ENCODE data around the gene CLK2. TPM values are rescaled to one million over a fixed set of nuclear protein-coding genes. Genes with fewer than 3 reads are reported as not detected.
"Not testable (repeated sequence)": the region's sequence is repeated elsewhere in the genome, so short reads cannot be mapped to it uniquely, and the experiment has no call there.

Gene CLK2
- polyA plus RNA-seq, 1 donor = 68.7 TPM

GRCh38 chr1:155297384-155297783, 24.1 kb upstream of the CLK2 start:
- Histone ChIP-seq H3K4me3 (ENCODE audit: low read length) (no peak overlapping the region), H3K27ac (ENCODE audit: low read length) (no peak overlapping the region), H3K36me3 (ENCODE audit: control insufficient read depth, insufficient read depth, low read length) (peaks cover 6% of the 10 kb centered on the region), H3K4me1 (ENCODE audit: control insufficient read depth, insufficient read depth, low read length) (peaks cover 27% of the 10 kb centered on the region), H3K9me3 (ENCODE audit: control insufficient read depth, low read depth, low read length) (peaks cover 4% of the 10 kb centered on the region), H3K27me3 (ENCODE audit: control insufficient read depth, insufficient read depth, low read length) (peaks cover 36% of the 10 kb centered on the region)
- no peak for DNase-seq
- 73% methylated on average over 4 of the region's 7 CpGs for WGBS (ENCODE audit: insufficient coverage, low lambda C conversion rate)

- no peak for DNase-seq
- H3K4me3 ChIP-seq (ENCODE audit: low read length) = no peak overlapping the region
- no peak overlapping the region for H3K27ac ChIP-seq (ENCODE audit: low read length)
- H3K27me3 ChIP-seq (ENCODE audit: control insufficient read depth, insufficient read depth, low read length) = peaks cover 36% of the 10 kb centered on the region
- H3K4me1 ChIP-seq (ENCODE audit: control insufficient read depth, insufficient read depth, low read length) = peaks cover 23% of the 10 kb centered on the region
- H3K9me3 ChIP-seq (ENCODE audit: control insufficient read depth, low read depth, low read length) = peaks cover 4% of the 10 kb centered on the region
- H3K36me3 ChIP-seq (ENCODE audit: control insufficient read depth, insufficient read depth, low read length) = peaks cover 6% of the 10 kb centered on the region
- WGBS (ENCODE audit: insufficient coverage, low lambda C conversion rate) = 100% methylated on average over 2 of the region's 3 CpGs
Measured at GRCh38 chr1:155296661-155297060, 23.4 kb upstream of the CLK2 start.

DNA sequence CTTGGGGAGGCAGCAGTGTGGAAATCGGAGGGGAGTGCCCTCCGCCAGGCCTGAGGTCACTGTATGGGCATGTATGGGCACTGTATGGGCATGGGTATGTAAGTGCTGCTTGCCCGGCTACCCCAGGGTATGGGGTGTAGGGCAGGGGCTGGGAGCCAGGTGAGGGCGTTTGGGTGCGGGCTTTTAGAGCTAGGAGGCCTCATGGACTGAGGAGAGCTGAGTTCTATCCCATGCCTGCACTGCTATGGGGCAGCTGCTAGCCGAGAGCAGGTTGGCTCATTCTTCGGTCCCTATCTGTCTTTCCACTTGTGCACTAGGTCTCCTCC, 22.6 kb upstream of the CLK2 start:
- DNase-seq = no peak
- H3K4me3 ChIP-seq (ENCODE audit: low read length) = no peak overlapping the region
- H3K36me3 ChIP-seq (ENCODE audit: control insufficient read depth, insufficient read depth, low read length) = peaks cover 6% of the 10 kb centered on the region
- 100% methylated on average over 1 of the region's 7 CpGs for WGBS (ENCODE audit: insufficient coverage, low lambda C conversion rate)
- H3K4me1 ChIP-seq (ENCODE audit: control insufficient read depth, insufficient read depth, low read length) = peaks cover 16% of the 10 kb centered on the region
- peaks cover 4% of the 10 kb centered on the region for H3K9me3 ChIP-seq (ENCODE audit: control insufficient read depth, low read depth, low read length)
- peaks cover 36% of the 10 kb centered on the region for H3K27me3 ChIP-seq (ENCODE audit: control insufficient read depth, insufficient read depth, low read length)
- H3K27ac ChIP-seq (ENCODE audit: low read length) = no peak overlapping the region

DNA sequence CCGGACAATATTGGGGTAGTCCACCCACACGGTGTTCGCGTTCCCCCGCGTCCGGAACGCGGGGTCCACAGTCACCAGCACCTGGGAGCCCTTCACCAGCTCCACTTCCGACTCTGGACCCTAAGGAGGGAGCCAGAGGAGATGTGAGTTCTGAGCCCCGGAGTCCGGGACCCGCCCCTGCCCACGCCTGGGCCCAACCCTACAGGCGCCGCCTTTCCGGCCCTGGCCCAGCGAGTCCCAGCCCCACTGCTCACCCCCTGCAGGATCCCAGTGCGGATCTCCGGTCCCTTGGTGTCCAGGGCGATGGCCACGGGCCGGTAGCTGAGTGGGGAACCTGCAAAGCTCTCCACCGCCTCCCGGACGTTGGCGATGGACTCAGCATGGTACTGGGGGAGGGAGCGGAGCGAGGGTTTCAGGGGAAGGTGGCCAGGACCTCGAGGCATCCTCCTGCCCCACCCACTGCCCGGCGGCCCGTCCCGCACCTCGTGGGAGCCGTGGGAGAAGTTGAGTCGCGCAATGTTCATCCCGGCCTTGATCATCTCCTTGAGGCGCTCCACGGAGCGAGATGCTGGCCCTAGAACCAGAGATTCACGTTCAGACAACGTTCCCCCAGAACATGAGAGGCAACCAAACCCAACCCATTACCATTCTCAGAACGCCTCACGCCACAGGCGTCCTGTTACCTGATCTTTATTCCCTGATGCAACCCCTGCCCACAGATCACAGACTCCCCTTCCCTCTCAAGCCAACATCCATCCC, 22.1 kb upstream of the CLK2 start:
- DNase-seq = no peak
- Histone ChIP-seq H3K4me1 (ENCODE audit: control insufficient read depth, insufficient read depth, low read length) (peaks cover 11% of the 10 kb centered on the region), H3K36me3 (ENCODE audit: control insufficient read depth, insufficient read depth, low read length) (peaks cover 7% of the 10 kb centered on the region), H3K9me3 (ENCODE audit: control insufficient read depth, low read depth, low read length) (peaks cover 4% of the 10 kb centered on the region), H3K27me3 (ENCODE audit: control insufficient read depth, insufficient read depth, low read length) (peaks cover 36% of the 10 kb centered on the region), H3K4me3 (ENCODE audit: low read length) (no peak overlapping the region), H3K27ac (ENCODE audit: low read length) (no peak overlapping the region)
- whole genome bisulfite sequencing (ENCODE audit: insufficient coverage, low lambda C conversion rate) = no CpG with 5 or more reads among the region's 47 CpGs

DNA sequence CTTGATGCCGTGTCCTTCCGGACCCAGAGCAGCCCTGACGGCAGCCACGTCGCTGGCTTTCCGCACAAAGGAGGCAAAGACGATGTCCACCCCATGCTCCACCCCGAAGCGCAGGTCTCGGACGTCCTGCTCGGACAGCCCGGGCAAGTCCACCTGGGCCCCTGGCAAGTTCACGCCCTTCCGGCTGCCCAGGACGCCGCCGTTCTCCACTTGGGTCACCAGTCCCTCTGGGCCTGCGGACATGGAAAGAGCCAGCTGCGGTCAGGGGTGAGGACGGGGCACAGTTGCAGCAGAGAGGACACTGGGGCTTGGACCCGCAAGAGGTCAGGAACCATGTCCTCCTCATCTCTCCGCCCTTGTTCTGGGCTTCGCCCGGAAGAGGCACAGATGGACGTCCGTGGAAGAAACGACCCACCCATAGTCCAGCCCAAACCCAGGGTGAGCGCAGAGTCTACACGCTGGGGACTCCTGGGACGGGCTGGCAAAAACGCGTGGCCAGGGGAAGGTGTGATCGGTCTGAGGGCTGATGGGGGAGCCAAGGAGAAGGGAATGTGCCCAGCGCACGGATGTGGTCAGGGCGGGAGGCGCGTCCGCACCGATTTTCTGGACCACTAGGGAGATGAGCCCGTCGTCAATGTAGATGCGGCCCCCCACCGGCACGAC, 21.3 kb upstream of the CLK2 start:
- WGBS (ENCODE audit: insufficient coverage, low lambda C conversion rate) = no CpG with 5 or more reads among the region's 46 CpGs
- Histone ChIP-seq H3K4me1 (ENCODE audit: control insufficient read depth, insufficient read depth, low read length) (peaks cover 4% of the 10 kb centered on the region), H3K27me3 (ENCODE audit: control insufficient read depth, insufficient read depth, low read length) (peaks cover 36% of the 10 kb centered on the region), H3K4me3 (ENCODE audit: low read length) (no peak overlapping the region), H3K36me3 (ENCODE audit: control insufficient read depth, insufficient read depth, low read length) (peaks cover 12% of the 10 kb centered on the region), H3K9me3 (ENCODE audit: control insufficient read depth, low read depth, low read length) (peaks cover 4% of the 10 kb centered on the region), H3K27ac (ENCODE audit: low read length) (no peak overlapping the region)
- DNase-seq = no peak

DNA sequence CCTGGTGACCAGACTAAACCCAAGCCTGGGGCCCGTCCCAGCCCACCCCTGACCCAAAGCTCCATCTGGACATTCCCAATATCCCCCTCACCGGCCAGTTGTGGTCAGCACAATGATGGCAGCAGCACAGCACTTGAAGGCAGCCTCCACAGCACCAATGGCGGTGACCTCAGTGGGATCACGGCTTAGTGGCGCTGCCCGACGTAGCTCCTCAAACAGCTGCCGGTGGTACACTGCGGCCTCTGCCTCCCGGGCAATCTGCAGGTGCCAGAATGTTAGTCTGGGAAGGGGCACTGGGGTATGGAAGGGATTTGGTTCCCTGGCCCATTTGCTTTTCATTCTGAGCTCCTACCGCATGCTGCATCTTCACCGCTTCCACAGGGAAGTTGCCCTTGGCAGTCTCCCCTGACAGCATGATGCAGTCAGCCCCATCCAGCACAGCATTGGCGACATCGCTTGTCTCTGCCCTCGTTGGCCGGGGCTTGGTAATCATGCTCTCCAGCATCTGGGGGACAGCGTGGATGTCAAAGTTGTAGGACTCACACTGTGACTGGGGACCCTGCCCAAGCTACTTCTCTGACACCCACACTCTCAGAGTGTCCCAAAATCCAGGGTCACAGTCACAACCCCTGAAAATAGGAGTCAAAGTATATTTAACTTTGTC, 19.9 kb upstream of the CLK2 start:
- Histone ChIP-seq H3K9me3 (ENCODE audit: control insufficient read depth, low read depth, low read length) (peaks cover 4% of the 10 kb centered on the region), H3K4me3 (ENCODE audit: low read length) (no peak overlapping the region), H3K36me3 (ENCODE audit: control insufficient read depth, insufficient read depth, low read length) (peaks cover 21% of the 10 kb centered on the region), H3K27me3 (ENCODE audit: control insufficient read depth, insufficient read depth, low read length) (peaks cover 36% of the 10 kb centered on the region), H3K27ac (ENCODE audit: low read length) (no peak overlapping the region), H3K4me1 (ENCODE audit: control insufficient read depth, insufficient read depth, low read length) (no peaks in the 10 kb centered on the region)
- no peak for DNase-seq
- WGBS (ENCODE audit: insufficient coverage, low lambda C conversion rate) = no CpG with 5 or more reads among the region's 17 CpGs

DNA sequence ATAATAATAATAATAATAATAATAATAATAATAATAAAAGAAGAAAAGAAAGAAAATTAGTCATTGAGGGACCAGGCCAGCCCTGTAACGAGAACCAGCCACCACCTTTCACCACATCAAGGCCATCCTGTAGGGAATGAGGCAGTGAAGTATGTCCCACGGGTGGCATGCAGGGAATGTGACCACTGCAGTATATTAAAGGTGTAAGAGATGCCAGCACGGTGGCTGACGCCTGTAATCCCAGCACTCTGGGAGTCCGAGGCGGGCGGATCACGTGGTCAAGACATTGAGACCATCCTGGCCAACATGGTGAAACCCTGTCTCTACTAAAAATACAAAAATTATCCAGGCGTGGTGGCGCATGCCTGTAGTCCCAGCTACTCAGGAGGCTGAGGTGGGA, 17.7 kb upstream of the CLK2 start:
- DNase-seq; H3K9me3 ChIP-seq (ENCODE audit: control insufficient read depth, low read depth, low read length); H3K4me3 ChIP-seq (ENCODE audit: low read length); H3K27ac ChIP-seq (ENCODE audit: low read length); H3K4me1 ChIP-seq (ENCODE audit: control insufficient read depth, insufficient read depth, low read length): not testable (repeated sequence)
- H3K36me3 ChIP-seq (ENCODE audit: control insufficient read depth, insufficient read depth, low read length) = peaks cover 26% of the 10 kb centered on the region
- peaks cover 24% of the 10 kb centered on the region for H3K27me3 ChIP-seq (ENCODE audit: control insufficient read depth, insufficient read depth, low read length)
- WGBS (ENCODE audit: insufficient coverage, low lambda C conversion rate) = no CpG with 5 or more reads among the region's 10 CpGs

GRCh38 chr1:155287987-155288543, 14.8 kb upstream of the CLK2 start:
- H3K9me3 ChIP-seq (ENCODE audit: control insufficient read depth, low read depth, low read length) = no peaks in the 10 kb centered on the region
- DNase-seq = no peak
- WGBS (ENCODE audit: insufficient coverage, low lambda C conversion rate) = no CpG with 5 or more reads among the region's 21 CpGs
- peaks cover 6% of the 10 kb centered on the region for H3K4me1 ChIP-seq (ENCODE audit: control insufficient read depth, insufficient read depth, low read length)
- no peak overlapping the region for H3K4me3 ChIP-seq (ENCODE audit: low read length)
- H3K27me3 ChIP-seq (ENCODE audit: control insufficient read depth, insufficient read depth, low read length) = peaks cover under 1% of the 10 kb centered on the region
- no peak overlapping the region for H3K27ac ChIP-seq (ENCODE audit: low read length)
- H3K36me3 ChIP-seq (ENCODE audit: control insufficient read depth, insufficient read depth, low read length) = peaks cover 38% of the 10 kb centered on the region

DNA sequence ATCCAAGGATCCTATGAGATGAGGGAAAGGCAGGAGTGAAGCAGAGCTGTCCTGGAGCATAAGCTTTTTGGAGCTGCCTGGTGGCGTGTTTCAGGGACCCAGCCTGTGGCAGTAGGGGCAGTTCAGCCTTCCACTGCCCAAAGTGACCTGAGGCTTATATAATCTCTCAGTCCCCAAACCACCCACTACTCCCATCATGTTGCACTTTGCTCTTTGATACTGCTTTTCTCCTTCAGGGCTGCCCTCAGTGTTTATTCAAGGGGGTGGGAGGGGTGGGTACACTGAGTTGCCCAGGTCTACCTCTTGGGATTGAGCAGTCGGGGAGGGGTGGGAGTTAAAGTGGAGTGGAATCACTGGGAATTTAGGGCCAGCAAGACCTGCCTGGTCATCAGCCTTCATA, 13.2 kb upstream of the CLK2 start:
- Histone ChIP-seq H3K9me3 (ENCODE audit: control insufficient read depth, low read depth, low read length) (no peaks in the 10 kb centered on the region), H3K27ac (ENCODE audit: low read length) (no peak overlapping the region), H3K36me3 (ENCODE audit: control insufficient read depth, insufficient read depth, low read length) (peaks cover 41% of the 10 kb centered on the region), H3K4me3 (ENCODE audit: low read length) (no peak overlapping the region), H3K27me3 (ENCODE audit: control insufficient read depth, insufficient read depth, low read length) (no peaks in the 10 kb centered on the region), H3K4me1 (ENCODE audit: control insufficient read depth, insufficient read depth, low read length) (peaks cover 6% of the 10 kb centered on the region)
- no peak for DNase-seq
- WGBS (ENCODE audit: insufficient coverage, low lambda C conversion rate) = no CpG with 5 or more reads among the region's 2 CpGs

DNA sequence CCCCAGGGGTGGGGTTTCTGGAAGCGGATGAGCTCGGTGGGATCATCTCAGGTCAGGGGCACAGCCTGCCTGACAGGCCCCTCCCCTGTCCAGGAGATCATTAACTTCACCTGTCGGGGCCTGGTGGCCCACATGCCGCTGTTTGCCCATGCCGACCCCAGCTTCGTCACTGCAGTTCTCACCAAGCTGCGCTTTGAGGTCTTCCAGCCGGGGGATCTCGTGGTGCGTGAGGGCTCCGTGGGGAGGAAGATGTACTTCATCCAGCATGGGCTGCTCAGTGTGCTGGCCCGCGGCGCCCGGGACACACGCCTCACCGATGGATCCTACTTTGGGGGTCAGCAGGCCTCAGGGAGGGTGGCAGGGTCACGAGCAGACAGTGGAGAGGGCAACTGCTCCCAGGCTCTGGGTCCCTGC, 12.3 kb upstream of the CLK2 start:
- Histone ChIP-seq H3K27me3 (ENCODE audit: control insufficient read depth, insufficient read depth, low read length) (no peaks in the 10 kb centered on the region), H3K4me3 (ENCODE audit: low read length) (no peak overlapping the region), H3K36me3 (ENCODE audit: control insufficient read depth, insufficient read depth, low read length) (peaks cover 41% of the 10 kb centered on the region), H3K9me3 (ENCODE audit: control insufficient read depth, low read depth, low read length) (no peaks in the 10 kb centered on the region), H3K4me1 (ENCODE audit: control insufficient read depth, insufficient read depth, low read length) (peaks cover 6% of the 10 kb centered on the region), H3K27ac (ENCODE audit: low read length) (no peak overlapping the region)
- no CpG with 5 or more reads among the region's 18 CpGs for WGBS (ENCODE audit: insufficient coverage, low lambda C conversion rate)
- DNase-seq = no peak

Data from large intestine (tissue), 3 donors.